ENCODE measurements around the gene PDIA6.

DNA sequence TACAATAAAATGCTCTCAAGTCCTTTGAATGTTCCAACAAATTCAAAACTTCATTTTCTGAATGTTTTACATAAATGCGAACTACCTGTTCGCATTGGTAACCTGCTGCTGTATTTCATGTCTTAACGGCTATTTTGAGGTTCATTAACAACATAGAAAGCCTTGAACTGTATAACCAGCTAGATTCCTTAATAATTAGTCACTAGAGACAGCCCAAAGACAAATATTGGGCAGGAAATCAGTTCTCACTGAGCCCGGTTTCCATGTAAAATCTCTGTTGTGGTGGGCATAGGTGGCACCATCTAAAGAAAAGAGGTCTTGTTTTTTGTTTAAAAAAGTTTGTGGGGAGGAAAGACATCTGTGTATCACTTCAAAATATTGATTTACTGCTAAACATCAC lies 29.2 kb downstream of the PDIA6 start:
- TF ChIP-seq CTCF (conservative IDR thresholded peaks at IDR 0.05): no peak
- no peak for TF ChIP-seq ZFX (IDR thresholded peaks at IDR 0.05)
